AG04449 (cell line): Measurements from ENCODE around the gene AASDHPPT.

Source experiments
- CTCF ChIA-PET: fragments of 350-600 bp; formaldehyde crosslinking; extraction: SDS; loops from one replicate; lab custom pipeline; 2021; ENCODE audit warnings: antibody characterized with exemption; lab: Yijun Ruan, JAX
- POLR2A ChIA-PET: fragments of 400-600, 350-600 bp; formaldehyde crosslinking; extraction: SDS; loops from one replicate; lab custom pipeline; 2020; ENCODE audit warnings: antibody characterized with exemption, inconsistent platforms; lab: Yijun Ruan, JAX
- DNase-seq: peaks from one replicate; pipeline ENCODE4 v3.0.0-alpha.2; 2010; ENCODE audit warnings: low read depth, low spot score
- H3K4me3 ChIP-seq: 2 replicates; pipeline ENCODE4 v1.5.1; 2011; ENCODE audit warnings: low read depth, mild to moderate bottlenecking, control low read depth, low read length
- TF ChIP-seq, protein P1 (sequence below): IDR thresholded peaks from one replicate; pipeline ENCODE4 v1.5.1; 2011; ENCODE audit warnings: mild to moderate bottlenecking, moderate library complexity, low read length, control low read depth, inconsistent platforms; ENCODE audit not compliant: insufficient read depth; ENCODE audit errors: missing control alignments

The AASDHPPT gene

DNA sequence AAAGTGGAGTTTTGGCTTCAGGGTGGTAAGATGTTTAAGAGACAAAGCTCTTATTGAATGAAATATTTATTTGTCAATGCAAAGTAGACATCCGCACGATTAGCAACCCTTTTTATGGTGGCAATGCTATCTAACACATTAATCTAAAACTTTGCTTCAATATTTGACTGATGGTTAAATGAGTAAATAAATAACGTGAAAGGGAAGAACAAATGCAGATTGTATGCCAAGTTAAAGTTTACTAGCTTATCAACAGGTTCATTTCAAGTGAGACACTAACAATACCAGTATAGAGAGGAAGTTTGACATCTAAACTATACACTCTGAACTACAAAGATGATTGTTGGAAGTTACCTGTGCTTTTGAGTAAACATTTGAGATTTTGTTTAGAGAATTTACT, 50.1 kb downstream of the AASDHPPT start:
- no peak overlapping the region for H3K4me3 ChIP-seq
- ChIA-PET POLR2A (no interaction called here), CTCF (interaction anchor here (1.6 kb wide), 1 partner anchor 25 kb away, joined by 4 read pairs; no protein-coding TSS in a partner anchor)
- TF ChIP-seq, protein P1, sequence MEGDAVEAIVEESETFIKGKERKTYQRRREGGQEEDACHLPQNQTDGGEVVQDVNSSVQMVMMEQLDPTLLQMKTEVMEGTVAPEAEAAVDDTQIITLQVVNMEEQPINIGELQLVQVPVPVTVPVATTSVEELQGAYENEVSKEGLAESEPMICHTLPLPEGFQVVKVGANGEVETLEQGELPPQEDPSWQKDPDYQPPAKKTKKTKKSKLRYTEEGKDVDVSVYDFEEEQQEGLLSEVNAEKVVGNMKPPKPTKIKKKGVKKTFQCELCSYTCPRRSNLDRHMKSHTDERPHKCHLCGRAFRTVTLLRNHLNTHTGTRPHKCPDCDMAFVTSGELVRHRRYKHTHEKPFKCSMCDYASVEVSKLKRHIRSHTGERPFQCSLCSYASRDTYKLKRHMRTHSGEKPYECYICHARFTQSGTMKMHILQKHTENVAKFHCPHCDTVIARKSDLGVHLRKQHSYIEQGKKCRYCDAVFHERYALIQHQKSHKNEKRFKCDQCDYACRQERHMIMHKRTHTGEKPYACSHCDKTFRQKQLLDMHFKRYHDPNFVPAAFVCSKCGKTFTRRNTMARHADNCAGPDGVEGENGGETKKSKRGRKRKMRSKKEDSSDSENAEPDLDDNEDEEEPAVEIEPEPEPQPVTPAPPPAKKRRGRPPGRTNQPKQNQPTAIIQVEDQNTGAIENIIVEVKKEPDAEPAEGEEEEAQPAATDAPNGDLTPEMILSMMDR, result no peak
- DNase-seq, result no peak

DNA sequence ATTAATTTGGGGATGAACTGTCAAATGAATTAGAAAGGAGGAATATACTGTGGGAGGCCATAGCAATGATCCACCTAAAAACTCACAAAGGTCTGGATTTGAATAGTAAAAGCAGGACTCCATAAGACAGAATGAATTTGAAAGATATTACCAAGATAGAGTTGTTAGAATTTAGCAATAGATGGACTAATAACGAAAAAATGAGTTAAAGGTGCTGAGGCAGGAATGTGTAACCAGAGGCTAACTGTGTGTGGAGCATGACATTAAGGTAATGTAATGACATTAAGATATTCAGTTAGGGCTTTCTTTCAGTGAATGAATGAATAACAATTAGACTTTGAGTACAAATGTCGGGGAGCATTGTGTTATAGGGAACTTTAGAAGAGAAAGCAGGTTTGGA, 51.3 kb downstream of the AASDHPPT start:
- TF ChIP-seq, protein P1, result no peak
- ChIA-PET POLR2A (no interaction called here), CTCF (interaction anchor here (1.6 kb wide), 1 partner anchor 23 kb away, joined by 4 read pairs; no protein-coding TSS in a partner anchor)

DNA sequence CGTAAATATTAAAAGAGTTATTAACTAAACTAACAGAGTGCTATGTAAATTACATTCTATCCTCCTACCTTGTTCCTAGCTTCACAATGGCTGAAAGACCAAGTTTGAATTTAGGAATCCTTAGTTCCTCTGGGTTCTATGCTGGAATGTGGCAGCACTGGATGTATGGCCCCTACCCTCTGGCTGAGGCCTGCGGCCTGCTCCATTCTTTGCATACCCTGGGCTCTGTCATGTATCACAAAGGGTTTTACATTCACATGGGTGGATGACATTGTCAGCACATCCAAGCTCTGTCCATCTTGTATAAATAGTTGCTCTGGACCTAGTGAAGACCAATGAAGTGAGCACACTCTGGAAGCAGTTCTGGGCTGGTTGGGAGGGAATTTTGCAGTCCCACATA, 54.5 kb downstream of the AASDHPPT start:
- TF ChIP-seq, protein P1, result no peak
- no peak overlapping the region for H3K4me3 ChIP-seq
- DNase-seq, result no peak
- ChIA-PET POLR2A (no interaction called here), CTCF (interaction anchor here (1.5 kb wide), 1 partner anchor 41 kb away, joined by 4 read pairs; no protein-coding TSS in a partner anchor)

More for the DNA sequence above, 51.3 kb downstream of the AASDHPPT start:
- H3K4me3 ChIP-seq, result no peak overlapping the region
- no peak for DNase-seq

DNA sequence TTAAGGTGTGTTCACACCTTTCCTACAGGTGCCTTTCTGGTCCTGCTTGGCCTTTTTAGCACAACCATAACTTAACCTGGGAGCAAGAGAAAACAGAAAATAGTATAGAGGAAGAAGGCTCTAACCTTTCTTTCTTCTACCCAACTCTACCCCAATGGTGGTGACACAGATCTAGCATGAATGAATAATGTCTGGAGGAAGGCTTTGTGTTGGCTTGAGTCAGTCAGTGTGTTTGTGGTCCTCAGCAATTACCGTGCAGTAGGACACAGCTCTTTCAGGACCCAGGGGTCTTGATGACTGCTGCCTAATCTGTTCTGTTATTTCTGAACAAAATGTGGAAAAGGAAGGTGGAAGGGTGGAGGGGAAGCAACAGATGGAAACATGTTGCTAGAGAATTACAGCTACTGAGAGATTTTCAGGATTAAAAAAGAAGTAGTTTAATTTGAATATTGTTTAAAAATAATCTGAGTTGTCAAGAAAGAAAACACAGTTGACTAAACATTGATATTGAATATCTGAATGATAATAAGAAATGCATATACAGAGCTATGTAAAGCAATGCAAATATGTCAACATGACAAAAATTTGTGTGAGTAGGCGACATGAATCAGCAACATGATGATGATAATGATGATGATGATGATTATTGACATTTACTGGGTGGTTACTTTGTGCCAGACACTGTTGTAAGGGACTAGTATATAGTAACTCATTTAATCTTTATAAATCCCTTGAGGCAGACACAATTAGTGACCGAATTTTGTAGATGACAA, 55.3 kb downstream of the AASDHPPT start:
- DNase-seq, result no peak
- no peak overlapping the region for H3K4me3 ChIP-seq
- TF ChIP-seq, protein P1, result no peak
- ChIA-PET POLR2A (no interaction called here), CTCF (interaction anchor here (0.9 to 2.0 kb wide), 4 partner anchors 28 to 47 kb away, joined by 3 to 6 read pairs (median 3); no protein-coding TSS in a partner anchor)

DNA sequence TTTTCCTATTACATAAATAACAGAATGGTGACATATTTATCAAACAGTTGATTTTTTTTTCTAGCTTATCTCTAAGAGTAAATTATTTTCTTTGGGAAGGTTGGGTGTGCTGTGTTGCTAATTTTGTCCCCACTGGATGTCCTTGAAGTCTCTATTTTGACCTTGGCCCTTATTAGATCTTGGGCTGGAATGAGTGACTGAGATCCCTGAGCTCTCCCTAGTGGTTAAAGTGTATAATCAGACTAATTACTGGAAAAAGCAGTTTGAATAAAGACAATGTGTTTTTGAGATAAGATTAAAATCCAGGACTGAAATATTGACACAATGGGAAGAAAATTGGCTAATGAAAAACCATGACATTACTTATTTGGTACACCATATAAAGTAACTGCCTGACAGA, 56.1 kb downstream of the AASDHPPT start:
- H3K4me3 ChIP-seq, result no peak overlapping the region
- ChIA-PET CTCF (interaction anchor here (1.1 to 2.0 kb wide), 3 partner anchors 33 to 48 kb away, joined by 3 to 6 read pairs (median 3); no protein-coding TSS in a partner anchor), POLR2A (no interaction called here)
- no peak for DNase-seq
- TF ChIP-seq, protein P1, result no peak

DNA sequence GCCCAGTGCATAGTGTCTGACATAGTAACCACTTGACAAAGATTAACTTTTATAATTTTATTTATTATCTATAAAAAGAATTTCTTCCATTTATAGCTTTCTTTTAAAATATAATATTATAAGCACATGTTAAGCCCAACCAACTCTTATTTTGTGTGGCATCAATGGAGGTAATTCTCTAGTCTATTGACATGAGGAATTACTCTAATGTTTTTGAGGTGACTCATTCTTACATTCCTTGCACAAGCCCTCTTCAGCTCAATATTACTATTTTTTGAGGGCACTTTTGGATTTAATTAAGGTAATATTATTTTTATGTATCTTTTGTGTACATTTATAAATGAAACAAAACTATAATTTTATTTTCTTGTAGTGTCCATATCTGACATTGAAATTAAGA, 59.6 kb downstream of the AASDHPPT start:
- DNase-seq, result no peak
- TF ChIP-seq, protein P1, result no peak
- H3K4me3 ChIP-seq, result no peak overlapping the region
- ChIA-PET POLR2A (no interaction called here), CTCF (interaction anchor here (1.0 kb wide), 1 partner anchor 11 kb away, joined by 3 read pairs; no protein-coding TSS in a partner anchor)
